Activated CD8-positive, alpha-beta memory T cell treated with anti-CD3 and anti-CD28 coated beads, Interleukin-2, amount 10 ng/mL, durations not matched to agents 7 days and 5 days (primary cell): Measurements from ENCODE around the gene CWC27. TPM values are rescaled to one million over a fixed set of nuclear protein-coding genes. Genes with fewer than 3 reads are reported as not detected.
"Not testable (repeated sequence)": the region's sequence is repeated elsewhere in the genome, so short reads cannot be mapped to it uniquely, and the experiment has no call there.

Experiments
- ATAC-seq: fragments of 150-1000 bp; cut with Tn5 transposase; one replicate; pipeline ENCODE4 v1.10.0; 2021; ENCODE audit warnings: moderate library complexity
- CTCF ChIA-PET: fragments of 350-600 bp; sonication (Branson Sonifier 250); formaldehyde crosslinking; loops from one replicate; lab custom pipeline; 2021; ENCODE audit warnings: antibody characterized with exemption; lab: Charles Lee
- DNase-seq: peaks from one replicate; pipeline ENCODE4 v3.0.0-alpha.2; 2020
- H3K27ac Mint-ChIP-seq: one replicate; pipeline ENCODE4 v1.8.0; 2021; ENCODE audit warnings: mild to moderate bottlenecking, mixed read lengths
- H3K27me3 Mint-ChIP-seq: one replicate; pipeline ENCODE4 v1.8.0; 2021; ENCODE audit warnings: mixed read lengths
- H3K36me3 Mint-ChIP-seq: one replicate; pipeline ENCODE4 v1.8.0; 2021; ENCODE audit warnings: mild to moderate bottlenecking, mixed read lengths
- H3K4me1 Mint-ChIP-seq: one replicate; pipeline ENCODE4 v1.8.0; 2021; ENCODE audit warnings: mixed read lengths
- H3K4me3 Mint-ChIP-seq: one replicate; pipeline ENCODE4 v1.8.0; 2021; ENCODE audit warnings: mild to moderate bottlenecking, moderate library complexity, mixed read lengths
- H3K9me3 Mint-ChIP-seq: one replicate; pipeline ENCODE4 v1.8.0; 2022; ENCODE audit warnings: low read depth, mixed read lengths
- total RNA-seq, 2 experiments: library from RNA; stranded (reverse); gene quantifications; one replicate each; pipeline ENCODE4 v1.2.3, GENCODE V29; 2021

The CWC27 gene
- total RNA-seq, 2 experiments from 2014 or later, result 24.2 to 27.0 TPM

DNA sequence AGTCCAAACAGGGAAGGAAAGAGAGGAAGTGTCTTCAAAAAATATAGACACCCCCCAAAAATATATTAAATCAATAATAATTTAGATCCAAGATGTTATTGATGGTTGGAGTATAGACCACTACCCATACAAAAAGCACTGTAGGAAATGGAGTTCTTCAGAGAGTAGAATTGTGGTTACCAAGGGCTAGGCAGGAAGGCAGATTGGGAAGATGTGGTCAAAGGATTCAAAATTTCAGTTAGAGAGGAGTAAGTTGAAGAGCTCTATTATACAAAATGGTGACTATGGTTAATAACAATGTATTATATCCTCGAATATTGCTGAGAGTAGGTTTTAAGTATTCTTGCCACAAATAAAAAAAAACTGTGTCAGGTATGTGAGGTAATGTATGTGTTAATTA, 149.4 kb downstream of the CWC27 start:
- DNase-seq, result no peak
- Mint-ChIP-seq H3K4me1 (peaks cover 6% of the 10 kb centered on the region), H3K27me3 (no peaks in the 10 kb centered on the region), H3K27ac (no peak overlapping the region), H3K36me3 (peaks cover 35% of the 10 kb centered on the region), H3K9me3 (peaks cover 11% of the 10 kb centered on the region), H3K4me3 (no peak overlapping the region)
- ATAC-seq, result no peak
- CTCF ChIA-PET, result no interaction called here

DNA sequence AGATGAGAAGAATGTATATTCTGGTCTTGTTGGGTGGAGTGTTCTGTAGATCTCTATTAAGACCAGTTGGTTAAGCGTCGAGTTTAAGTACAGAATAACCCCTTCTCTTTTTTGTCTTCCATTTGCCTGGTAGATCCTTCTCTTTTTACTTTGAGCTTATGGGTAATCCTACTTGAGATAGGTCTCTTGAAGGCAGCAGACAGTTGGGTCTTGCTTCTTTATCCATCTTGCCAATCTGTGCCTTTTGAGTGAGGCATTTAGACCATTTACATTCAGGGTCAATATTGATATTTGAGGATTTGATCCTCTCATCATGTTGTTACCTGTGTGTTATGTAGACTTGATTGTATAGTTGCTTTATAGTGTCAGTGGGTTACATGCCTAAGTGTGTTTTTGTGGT, 152.7 kb downstream of the CWC27 start:
- Mint-ChIP-seq H3K4me1 (peaks cover 11% of the 10 kb centered on the region), H3K9me3 (peaks cover 8% of the 10 kb centered on the region), H3K4me3 (no peak overlapping the region), H3K27me3 (no peaks in the 10 kb centered on the region), H3K36me3 (peaks cover 37% of the 10 kb centered on the region), H3K27ac (no peak overlapping the region)
- no peak for DNase-seq
- ATAC-seq, result no peak
- CTCF ChIA-PET, result no interaction called here

DNA sequence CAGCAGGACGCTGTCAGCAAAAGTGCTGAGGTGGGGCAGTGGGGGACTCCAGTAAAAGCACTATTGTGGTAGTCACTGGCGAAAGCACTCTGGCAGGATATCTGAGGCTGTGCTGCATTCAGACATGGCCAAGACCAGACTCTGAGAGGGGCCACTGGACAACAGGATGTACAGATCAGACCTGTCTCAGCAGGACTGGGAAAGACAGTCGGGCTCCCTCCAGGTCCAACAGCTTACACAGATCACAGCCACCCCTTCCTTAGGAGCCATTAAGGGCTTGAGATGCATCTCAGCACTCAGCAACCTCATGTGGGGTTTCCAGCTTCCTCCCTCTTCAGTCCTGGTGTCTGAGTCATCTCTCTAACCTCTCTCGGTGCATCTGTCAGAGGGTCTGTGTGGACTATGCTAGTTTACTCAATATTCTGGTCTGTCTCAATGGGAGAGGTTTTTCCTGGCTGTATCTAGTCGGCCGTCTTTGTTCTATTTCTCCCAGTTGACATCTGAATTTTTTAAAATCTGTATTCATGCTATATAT, 154.5 kb downstream of the CWC27 start:
- H3K36me3 Mint-ChIP-seq, result peaks cover 29% of the 10 kb centered on the region
- H3K9me3 Mint-ChIP-seq, result peaks cover 8% of the 10 kb centered on the region
- no peak overlapping the region for H3K27ac Mint-ChIP-seq
- DNase-seq (no peak), ATAC-seq (peak; percentile 47)
- H3K4me1 Mint-ChIP-seq, result peaks cover 9% of the 10 kb centered on the region
- no peaks in the 10 kb centered on the region for H3K27me3 Mint-ChIP-seq
- no peak overlapping the region for H3K4me3 Mint-ChIP-seq
- CTCF ChIA-PET, result no interaction called here

- CTCF ChIA-PET, result no interaction called here
- Mint-ChIP-seq H3K4me1 (peaks cover 8% of the 10 kb centered on the region), H3K27me3 (no peaks in the 10 kb centered on the region), H3K36me3 (peaks cover 34% of the 10 kb centered on the region), H3K4me3 (no peak overlapping the region), H3K27ac (no peak overlapping the region), H3K9me3 (peaks cover 12% of the 10 kb centered on the region)
- DNase-seq, result no peak
- no peak for ATAC-seq
These were observed 156.4 kb downstream of the CWC27 start for GRCh38 chr5:64925123-64925522.

GRCh38 chr5:64929833-64930232, 161.1 kb downstream of the CWC27 start:
- Mint-ChIP-seq H3K4me1 (peaks cover 9% of the 10 kb centered on the region), H3K36me3 (peaks cover 16% of the 10 kb centered on the region), H3K4me3 (no peak overlapping the region), H3K27ac (no peak overlapping the region), H3K9me3 (peaks cover 3% of the 10 kb centered on the region), H3K27me3 (no peaks in the 10 kb centered on the region)
- DNase-seq (no peak), ATAC-seq (no peak)
- CTCF ChIA-PET, result no interaction called here

DNA sequence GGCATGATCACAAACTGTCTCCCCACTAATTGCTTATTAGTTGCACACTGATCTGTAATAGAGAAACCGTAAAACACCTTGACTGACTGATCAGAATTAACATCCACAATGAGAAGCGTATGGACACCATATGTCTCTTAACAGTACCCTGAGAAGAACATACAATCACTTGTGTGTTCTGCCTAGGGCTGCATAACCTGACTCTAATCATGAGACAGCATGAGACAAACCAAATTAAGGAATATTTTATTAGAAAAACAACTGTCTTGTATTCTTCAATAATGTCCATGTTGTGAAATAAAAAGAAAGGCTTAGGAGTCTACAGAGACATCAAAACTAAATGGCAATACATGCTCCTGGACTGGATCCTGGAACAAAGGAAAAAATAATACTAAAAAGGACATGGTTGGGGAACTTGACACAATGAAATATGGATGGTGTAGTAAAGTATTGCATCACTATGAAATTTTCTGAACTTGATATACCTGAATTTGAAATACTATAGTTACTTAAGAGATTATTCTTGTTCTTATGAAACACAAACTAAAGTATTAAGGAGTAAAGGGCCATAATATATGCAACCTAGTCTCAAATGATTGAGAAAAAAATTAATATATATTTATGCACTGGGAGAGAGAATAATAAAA, 162.1 kb downstream of the CWC27 start:
- Mint-ChIP-seq H3K27me3 (no peaks in the 10 kb centered on the region), H3K36me3 (peaks cover 21% of the 10 kb centered on the region), H3K4me3 (no peak overlapping the region), H3K27ac (no peak overlapping the region), H3K4me1 (peaks cover 4% of the 10 kb centered on the region), H3K9me3 (peaks cover 3% of the 10 kb centered on the region)
- DNase-seq, result no peak
- no peak for ATAC-seq
- CTCF ChIA-PET, result no interaction called here

DNA sequence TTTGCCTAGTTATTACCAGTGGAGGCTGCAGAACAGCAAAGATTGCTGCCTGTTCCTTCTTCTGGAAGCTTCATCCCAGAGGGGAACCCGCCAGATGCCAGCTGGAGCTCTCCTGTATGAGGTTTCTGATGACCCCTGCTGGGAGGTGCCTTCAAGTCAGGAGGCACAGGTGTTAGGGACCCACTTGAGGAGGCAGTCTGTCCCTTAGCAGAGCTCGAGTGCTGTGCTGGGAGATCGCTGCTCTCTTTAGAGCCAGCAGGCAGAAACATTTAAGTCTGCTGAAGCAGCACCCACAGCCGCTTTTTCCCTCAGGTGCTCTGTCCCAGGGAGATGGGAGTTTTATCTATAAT, 170.7 kb downstream of the CWC27 start:
- peaks cover 30% of the 10 kb centered on the region for H3K36me3 Mint-ChIP-seq
- DNase-seq, H3K27me3 Mint-ChIP-seq, CTCF ChIA-PET, H3K4me3 Mint-ChIP-seq, H3K4me1 Mint-ChIP-seq, H3K9me3 Mint-ChIP-seq, ATAC-seq, H3K27ac Mint-ChIP-seq: not testable (repeated sequence)

GRCh38 chr5:64939772-64940510, 171.2 kb downstream of the CWC27 start:
- CTCF ChIA-PET, result no interaction called here
- no peak overlapping the region for H3K27ac Mint-ChIP-seq
- H3K36me3 Mint-ChIP-seq, result peaks cover 26% of the 10 kb centered on the region
- no peak for ATAC-seq
- no peak overlapping the region for H3K4me3 Mint-ChIP-seq
- no peak for DNase-seq
- no peaks in the 10 kb centered on the region for H3K27me3 Mint-ChIP-seq
- H3K4me1 Mint-ChIP-seq, result no peaks in the 10 kb centered on the region
- H3K9me3 Mint-ChIP-seq, result peaks cover 10% of the 10 kb centered on the region

- Mint-ChIP-seq H3K9me3 (peaks cover 3% of the 10 kb centered on the region), H3K4me1 (no peaks in the 10 kb centered on the region), H3K36me3 (peaks cover 10% of the 10 kb centered on the region), H3K27ac (no peak overlapping the region), H3K4me3 (no peak overlapping the region), H3K27me3 (no peaks in the 10 kb centered on the region)
- CTCF ChIA-PET, result no interaction called here
- DNase-seq, result no peak
- ATAC-seq, result no peak
These were observed 173.7 kb downstream of the CWC27 start for GRCh38 chr5:64942460-64942859.

DNA sequence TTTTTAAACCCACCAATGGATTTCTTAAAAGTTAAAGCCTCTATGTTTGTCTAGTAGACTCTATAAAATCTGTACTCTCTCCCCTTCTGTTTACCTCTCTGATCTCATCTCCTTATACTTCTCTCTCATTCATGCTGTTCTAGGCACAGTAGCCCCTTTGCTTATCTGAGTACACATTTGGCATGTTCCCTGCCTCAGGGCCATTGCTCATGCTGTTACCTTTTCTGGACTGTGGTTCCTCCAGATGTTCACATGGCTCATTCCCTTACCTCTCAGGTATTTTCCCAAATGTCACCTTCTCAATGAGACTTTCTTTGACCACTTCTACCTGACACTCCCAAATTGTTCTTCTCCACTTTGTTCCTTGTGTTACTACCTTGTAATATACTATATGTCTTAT, 176.1 kb downstream of the CWC27 start:
- peaks cover 2% of the 10 kb centered on the region for H3K36me3 Mint-ChIP-seq
- CTCF ChIA-PET, result no interaction called here

DNA sequence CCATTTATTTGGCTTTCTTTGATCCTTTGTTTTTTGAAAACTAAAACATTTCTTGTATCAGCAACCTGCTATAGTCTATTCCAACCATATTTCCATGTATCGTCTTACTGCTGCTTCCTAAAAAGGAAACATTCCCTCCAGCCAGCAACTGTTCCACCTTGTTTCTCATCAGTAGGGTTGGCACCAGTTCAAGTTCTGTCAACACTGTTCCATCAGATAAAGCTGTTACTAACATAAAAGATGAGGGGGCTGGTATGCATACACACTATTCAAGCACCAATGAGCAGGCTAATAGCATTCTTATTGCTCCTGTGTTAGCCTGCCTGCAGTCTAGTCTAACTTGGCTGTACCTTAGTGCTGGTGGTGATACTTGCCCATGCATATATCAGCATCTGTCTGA, 178.3 kb downstream of the CWC27 start:
- ATAC-seq, result no peak
- H3K9me3 Mint-ChIP-seq, result no peaks in the 10 kb centered on the region

More for the DNA sequence above, 176.1 kb downstream of the CWC27 start:
- ATAC-seq, result no peak
- no peak overlapping the region for H3K4me3 Mint-ChIP-seq
- no peaks in the 10 kb centered on the region for H3K4me1 Mint-ChIP-seq
- no peak for DNase-seq
- H3K27me3 Mint-ChIP-seq, result no peaks in the 10 kb centered on the region
- H3K27ac Mint-ChIP-seq, result no peak overlapping the region
- no peaks in the 10 kb centered on the region for H3K9me3 Mint-ChIP-seq

GRCh38 chr5:64947801-64948200, 179.1 kb downstream of the CWC27 start:
- no peak overlapping the region for H3K4me3 Mint-ChIP-seq
- ATAC-seq, result no peak
- H3K9me3 Mint-ChIP-seq, result no peaks in the 10 kb centered on the region
- no peak overlapping the region for H3K27ac Mint-ChIP-seq
- DNase-seq, result no peak
- no peaks in the 10 kb centered on the region for H3K27me3 Mint-ChIP-seq
- CTCF ChIA-PET, result no interaction called here
- peaks cover 2% of the 10 kb centered on the region for H3K36me3 Mint-ChIP-seq
- H3K4me1 Mint-ChIP-seq, result no peaks in the 10 kb centered on the region

More for the DNA sequence above, 178.3 kb downstream of the CWC27 start:
- Mint-ChIP-seq H3K27ac (no peak overlapping the region), H3K36me3 (peaks cover 2% of the 10 kb centered on the region), H3K27me3 (no peaks in the 10 kb centered on the region), H3K4me1 (no peaks in the 10 kb centered on the region), H3K4me3 (no peak overlapping the region)
- CTCF ChIA-PET, result no interaction called here
- no peak for DNase-seq

- H3K36me3 Mint-ChIP-seq, result no peaks in the 10 kb centered on the region
- CTCF ChIA-PET, result no interaction called here
- no peak overlapping the region for H3K4me3 Mint-ChIP-seq
- H3K27me3 Mint-ChIP-seq, result no peaks in the 10 kb centered on the region
- peaks cover 1% of the 10 kb centered on the region for H3K9me3 Mint-ChIP-seq
- H3K27ac Mint-ChIP-seq, result no peak overlapping the region
- no peaks in the 10 kb centered on the region for H3K4me1 Mint-ChIP-seq
- DNase-seq (no peak), ATAC-seq (no peak)
These were observed 180.6 kb downstream of the CWC27 start for GRCh38 chr5:64949331-64949730.
